ENCODE results near the gene ZNF585A. TPM values are rescaled to one million over a fixed set of nuclear protein-coding genes. Genes with fewer than 3 reads are reported as not detected.

ZNF585A gene
- total RNA-seq: 1 to 10 TPM; 5.7 to 8.4 (median 6.3) TPM

DNA sequence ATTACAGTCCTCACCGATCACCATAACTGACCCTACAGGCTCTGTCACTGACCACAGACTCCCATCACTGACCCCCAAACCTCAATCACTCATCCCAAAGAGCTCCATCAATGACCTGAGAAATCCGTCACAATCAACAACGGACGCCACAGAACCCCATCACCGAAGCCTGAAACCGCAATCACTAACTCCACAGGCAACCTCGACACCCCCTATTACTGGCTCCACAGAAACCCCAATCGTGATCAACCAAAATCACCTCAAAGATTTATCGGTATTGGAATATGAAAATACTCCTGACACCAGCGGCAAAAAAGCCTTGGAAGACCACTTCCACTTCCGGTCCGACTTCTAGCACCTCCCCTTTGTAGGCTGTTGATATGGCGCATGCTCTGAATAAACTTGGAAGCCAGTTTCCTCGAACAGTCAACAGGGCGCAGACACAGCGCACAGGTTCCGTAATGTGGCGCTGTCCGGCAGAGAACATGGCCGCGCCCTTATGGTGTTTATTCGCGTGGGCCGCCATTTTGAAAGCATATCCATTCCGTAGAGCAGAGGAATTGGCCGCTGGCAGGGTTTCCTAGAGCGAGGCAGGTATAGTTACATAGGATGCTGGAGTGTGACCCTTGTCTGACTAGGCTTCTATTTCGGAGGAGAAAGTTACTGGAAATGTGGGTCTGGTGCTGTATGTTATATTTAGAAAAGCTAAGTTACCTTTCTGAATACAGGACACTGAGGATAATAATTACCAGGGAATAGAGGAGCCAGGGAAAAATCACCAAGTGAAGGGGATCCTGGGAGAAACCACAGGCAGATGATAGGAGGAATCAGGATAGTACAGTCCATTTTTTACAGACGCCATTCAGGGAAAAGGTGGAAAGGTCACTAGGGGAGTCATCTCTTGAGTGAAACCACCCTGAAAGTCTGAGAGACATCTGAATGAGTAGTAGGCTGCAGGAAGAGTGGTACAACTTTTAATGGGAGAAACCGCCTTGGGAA, at the start of gene ZNF585A:
ZNF585A (minus strand) TSS at position 328 of the 999 bp plus-strand sequence. CDS start 2,785 bp downstream, outside the sequence.
- Histone ChIP-seq H3K36me3 (peaks cover 10 to 31% (median 19%) of the 10 kb centered on the region in 3 donors), H3K27me3 (no peaks in the 10 kb centered on the region), H3K9me3 (peaks cover 0 to 43% (median 4%) of the 10 kb centered on the region in 4 donors), H3K4me3 (peak within 1 kb of the TSS; percentile 52 to 79 (median 62)), H3K27ac (peak within 1 kb of the TSS in 3 of 4 donors; percentile 81 to 86 (median 84)), H3K4me1 (peaks cover 0 to 11% (median 0%) of the 10 kb centered on the region in 4 donors)
- TF ChIP-seq EP300 (IDR thresholded peaks at IDR 0.05): peak in 1 of 2 donors; percentile 77
- TF ChIP-seq POLR2A (IDR thresholded peaks at IDR 0.05): peak in 1 of 2 donors; percentile 21
- TF ChIP-seq, protein P1, sequence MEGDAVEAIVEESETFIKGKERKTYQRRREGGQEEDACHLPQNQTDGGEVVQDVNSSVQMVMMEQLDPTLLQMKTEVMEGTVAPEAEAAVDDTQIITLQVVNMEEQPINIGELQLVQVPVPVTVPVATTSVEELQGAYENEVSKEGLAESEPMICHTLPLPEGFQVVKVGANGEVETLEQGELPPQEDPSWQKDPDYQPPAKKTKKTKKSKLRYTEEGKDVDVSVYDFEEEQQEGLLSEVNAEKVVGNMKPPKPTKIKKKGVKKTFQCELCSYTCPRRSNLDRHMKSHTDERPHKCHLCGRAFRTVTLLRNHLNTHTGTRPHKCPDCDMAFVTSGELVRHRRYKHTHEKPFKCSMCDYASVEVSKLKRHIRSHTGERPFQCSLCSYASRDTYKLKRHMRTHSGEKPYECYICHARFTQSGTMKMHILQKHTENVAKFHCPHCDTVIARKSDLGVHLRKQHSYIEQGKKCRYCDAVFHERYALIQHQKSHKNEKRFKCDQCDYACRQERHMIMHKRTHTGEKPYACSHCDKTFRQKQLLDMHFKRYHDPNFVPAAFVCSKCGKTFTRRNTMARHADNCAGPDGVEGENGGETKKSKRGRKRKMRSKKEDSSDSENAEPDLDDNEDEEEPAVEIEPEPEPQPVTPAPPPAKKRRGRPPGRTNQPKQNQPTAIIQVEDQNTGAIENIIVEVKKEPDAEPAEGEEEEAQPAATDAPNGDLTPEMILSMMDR (IDR thresholded peaks at IDR 0.05): peak in 4 of 5 experiments; percentile 8 to 35 (median 21)
- 5 to 6% methylated on average over 30 of the region's 30 CpGs for WGBS, 2 donors
- DNase-seq (ENCODE audit: low spot score in 2 of 2): peak; percentile 76 to 90

- H3K4me3 ChIP-seq: no peak overlapping the region
- TF ChIP-seq EP300 (IDR thresholded peaks at IDR 0.05) (no peak), POLR2A (IDR thresholded peaks at IDR 0.05) (no peak)
- TF ChIP-seq, protein P1 (IDR thresholded peaks at IDR 0.05): no peak
Measured at GRCh38 chr19:37221136-37221535, 48.6 kb upstream of the ZNF585A start.

DNA sequence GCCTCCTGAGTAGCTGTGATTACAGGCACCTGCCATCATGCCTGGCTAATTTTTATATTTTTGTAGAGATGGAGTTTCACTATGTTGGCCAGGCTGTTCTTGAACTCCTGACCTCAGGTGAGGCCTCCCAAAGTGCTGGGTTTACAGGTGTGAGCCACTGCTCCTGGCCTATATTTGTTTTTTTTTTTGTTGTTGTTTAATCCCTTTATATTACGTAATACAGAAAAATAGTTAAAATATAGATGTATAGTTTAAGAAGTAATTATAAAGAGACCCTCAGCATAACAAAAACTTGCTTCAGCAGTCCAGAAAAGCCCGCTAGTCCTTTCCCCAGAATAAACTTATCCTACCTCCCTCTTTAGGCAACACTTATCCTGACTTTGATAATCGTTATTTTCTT, 47.9 kb upstream of the ZNF585A start:
- no peaks in the 10 kb centered on the region for H3K27me3 ChIP-seq
- 91 to 94% methylated on average over 3 of the region's 3 CpGs for WGBS, 2 donors
- H3K4me3 ChIP-seq: no peak overlapping the region
- DNase-seq (ENCODE audit: low spot score in 2 of 2): no peak
- TF ChIP-seq, protein P1 (IDR thresholded peaks at IDR 0.05): no peak
- TF ChIP-seq POLR2A (IDR thresholded peaks at IDR 0.05): no peak
- TF ChIP-seq EP300 (IDR thresholded peaks at IDR 0.05): no peak
- H3K9me3 ChIP-seq: peaks cover 0 to 31% (median 7%) of the 10 kb centered on the region in 4 donors
- peaks cover 0 to 17% (median 3%) of the 10 kb centered on the region in 4 donors for H3K4me1 ChIP-seq
- no peak overlapping the region for H3K27ac ChIP-seq
- H3K36me3 ChIP-seq: peaks cover under 1 to 60% (median 8%) of the 10 kb centered on the region in 3 donors

More at GRCh38 chr19:37221136-37221535, 48.6 kb upstream of the ZNF585A start:
- no peak overlapping the region for H3K27ac ChIP-seq
- WGBS, 2 donors: 96 to 98% methylated on average over 2 of the region's 2 CpGs
- H3K27me3 ChIP-seq: no peaks in the 10 kb centered on the region
- peaks cover 0 to 38% (median 10%) of the 10 kb centered on the region in 4 donors for H3K9me3 ChIP-seq
- peaks cover 0 to 17% (median 3%) of the 10 kb centered on the region in 4 donors for H3K4me1 ChIP-seq
- H3K36me3 ChIP-seq: peaks cover 8 to 68% (median 15%) of the 10 kb centered on the region in 3 donors
- no peak for DNase-seq (ENCODE audit: low spot score in 2 of 2)

GRCh38 chr19:37218592-37218935, 46.1 kb upstream of the ZNF585A start:
- WGBS, 2 donors: 11 to 16% methylated on average over 6 of the region's 6 CpGs

More at GRCh38 chr19:37218592-37218935, 46.1 kb upstream of the ZNF585A start:
- DNase-seq (ENCODE audit: low spot score in 2 of 2): no peak
- Histone ChIP-seq H3K27me3 (no peaks in the 10 kb centered on the region), H3K36me3 (peaks cover 0 to 44% (median 0%) of the 10 kb centered on the region in 3 donors), H3K27ac (peak overlapping the region; percentile 83 to 96 (median 88)), H3K9me3 (peaks cover 0 to 17% (median under 1%) of the 10 kb centered on the region in 4 donors), H3K4me3 (peak overlapping the region; percentile 77 to 95 (median 82)), H3K4me1 (peaks cover 0 to 17% (median 3%) of the 10 kb centered on the region in 4 donors)
- TF ChIP-seq, protein P1 (IDR thresholded peaks at IDR 0.05): no peak
- TF ChIP-seq EP300 (IDR thresholded peaks at IDR 0.05) (no peak), POLR2A (IDR thresholded peaks at IDR 0.05) (no peak)
